Smooth muscle cell of the brain vasculature (primary cell): ENCODE measurements around the gene RAD51B.
"Not testable (repeated sequence)": the region's sequence is repeated elsewhere in the genome, so short reads cannot be mapped to it uniquely, and the experiment has no call there.

ENCODE experiments used
- DNase-seq: peaks from one replicate; pipeline ENCODE4 v3.0.0-alpha.2; 2012; ENCODE audit warnings: low read depth, low spot score

RAD51B gene

GRCh38 chr14:68693926-68694325, 874.3 kb downstream of the RAD51B start:
- DNase-seq: no peak

- DNase-seq: no peak
Measured at GRCh38 chr14:68694516-68695235, 875.1 kb downstream of the RAD51B start.

- no peak for DNase-seq
Measured at GRCh38 chr14:68695326-68695768, 875.8 kb downstream of the RAD51B start.

- DNase-seq: no peak
Measured at GRCh38 chr14:68695856-68696255, 876.3 kb downstream of the RAD51B start.

GRCh38 chr14:68696266-68696665, 876.7 kb downstream of the RAD51B start:
- no peak for DNase-seq

- no peak for DNase-seq
Measured at GRCh38 chr14:68696721-68697495, 877.3 kb downstream of the RAD51B start.

GRCh38 chr14:68698773-68699172, 879.2 kb downstream of the RAD51B start:
- DNase-seq: not testable (repeated sequence)

GRCh38 chr14:68701001-68701741, 881.6 kb downstream of the RAD51B start:
- DNase-seq: no peak

GRCh38 chr14:68702135-68702534, 882.6 kb downstream of the RAD51B start:
- DNase-seq: no peak

GRCh38 chr14:68702578-68702977, 883.0 kb downstream of the RAD51B start:
- DNase-seq: no peak

- DNase-seq: no peak
Measured at GRCh38 chr14:68703093-68703492, 883.5 kb downstream of the RAD51B start.

- DNase-seq: no peak
Measured at GRCh38 chr14:68704736-68705720, 885.4 kb downstream of the RAD51B start.

GRCh38 chr14:68705741-68706283, 886.2 kb downstream of the RAD51B start:
- no peak for DNase-seq

- no peak for DNase-seq
Measured at GRCh38 chr14:68707482-68707881, 887.9 kb downstream of the RAD51B start.

- no peak for DNase-seq
Measured at GRCh38 chr14:68708343-68708742, 888.8 kb downstream of the RAD51B start.

- no peak for DNase-seq
Measured at GRCh38 chr14:68709007-68709406, 889.4 kb downstream of the RAD51B start.

GRCh38 chr14:68710776-68711175, 891.2 kb downstream of the RAD51B start:
- no peak for DNase-seq

GRCh38 chr14:68711561-68712309, 892.2 kb downstream of the RAD51B start:
- DNase-seq: no peak

- DNase-seq: no peak
Measured at GRCh38 chr14:68712703-68713370, 893.3 kb downstream of the RAD51B start.
